ENCODE measurements around the gene CDC14B. TPM values are rescaled to one million over a fixed set of nuclear protein-coding genes. Genes with fewer than 3 reads are reported as not detected.
A peak's percentile ranks its signal among the peaks of the same experiment; 100 is the strongest.

CDC14B gene
- total RNA-seq, 1 experiment from 2014 or later, result 5.2 TPM

GRCh38 chr9:96661711-96662110 is 42.1 kb upstream of the CDC14B start:
- H3K36me3 ChIP-seq (ENCODE audit: insufficient read depth, low read length, poor library complexity, severe bottlenecking), result no peaks in the 10 kb centered on the region
- no peak overlapping the region for H3K27ac ChIP-seq (ENCODE audit: low read depth, low read length, poor library complexity, severe bottlenecking)
- H3K9me3 ChIP-seq (ENCODE audit: low read depth, low read length, poor library complexity, severe bottlenecking), result no peaks in the 10 kb centered on the region
- H3K4me1 ChIP-seq (ENCODE audit: insufficient read depth, low read length, poor library complexity, severe bottlenecking), result no peaks in the 10 kb centered on the region
- no peaks in the 10 kb centered on the region for H3K27me3 ChIP-seq (replicated peaks; ENCODE audit: insufficient read depth, low read depth, low read length, poor library complexity)
- BruUV-seq (replicated peaks), result no TSS peak
- CTCF ChIA-PET, result no interaction called here
- POLR2A ChIA-PET (ENCODE audit: low non-redundant PET), result no interaction called here
- TF ChIP-seq EZH2 (IDR thresholded peaks at IDR 0.05; ENCODE audit: borderline replicate concordance, low read depth, low read length, poor library complexity, severe bottlenecking) (no peak), CTCF (conservative IDR thresholded peaks at IDR 0.05; ENCODE audit: low read depth, low read length) (no peak)
- no peak overlapping the region for H3K4me3 ChIP-seq (ENCODE audit: low read depth, low read length, poor library complexity, severe bottlenecking)
- no peak for DNase-seq (ENCODE audit: low spot score)
- intact Hi-C loops (cut with micrococcal nuclease; ENCODE audit: unreplicated experiment), result loop anchor here (10.0 kb wide), 1 partner anchor 427 kb away; no protein-coding TSS in a partner anchor

DNA sequence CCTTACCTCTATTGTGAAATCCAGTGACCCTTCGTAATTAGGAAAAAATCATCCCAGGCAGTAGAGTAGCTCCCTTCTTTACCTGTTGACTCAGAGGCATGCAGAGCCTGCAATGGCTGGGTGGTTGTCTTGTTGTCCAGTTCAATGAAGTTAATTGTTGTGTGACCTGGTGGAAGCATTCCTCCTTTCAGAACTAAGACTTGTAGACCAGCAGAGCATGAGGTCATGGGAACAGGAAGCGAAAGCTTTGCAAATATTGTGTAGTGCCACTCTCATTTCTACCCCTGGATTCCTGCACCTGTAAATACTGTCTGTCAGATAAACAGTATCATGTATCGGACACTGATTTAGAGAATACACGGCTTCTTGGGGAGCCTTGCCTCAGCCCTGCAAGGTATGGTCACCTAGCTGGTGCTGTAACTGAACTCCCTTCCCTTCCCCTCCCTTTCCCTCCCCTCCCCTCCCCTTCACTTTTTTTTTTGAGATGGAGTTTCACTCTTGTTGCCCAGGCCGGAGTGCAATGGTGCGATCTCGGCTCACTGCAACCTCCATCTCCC is 41.1 kb upstream of the CDC14B start:
- no peak for TF ChIP-seq EZH2 (IDR thresholded peaks at IDR 0.05; ENCODE audit: borderline replicate concordance, low read depth, low read length, poor library complexity, severe bottlenecking)
- TF ChIP-seq CTCF (conservative IDR thresholded peaks at IDR 0.05; ENCODE audit: low read depth, low read length), result no peak
- Histone ChIP-seq H3K9me3 (ENCODE audit: low read depth, low read length, poor library complexity, severe bottlenecking) (no peaks in the 10 kb centered on the region), H3K36me3 (ENCODE audit: insufficient read depth, low read length, poor library complexity, severe bottlenecking) (no peaks in the 10 kb centered on the region), H3K27ac (ENCODE audit: low read depth, low read length, poor library complexity, severe bottlenecking) (no peak overlapping the region), H3K4me3 (ENCODE audit: low read depth, low read length, poor library complexity, severe bottlenecking) (no peak overlapping the region), H3K4me1 (ENCODE audit: insufficient read depth, low read length, poor library complexity, severe bottlenecking) (no peaks in the 10 kb centered on the region), H3K27me3 (replicated peaks; ENCODE audit: insufficient read depth, low read depth, low read length, poor library complexity) (no peaks in the 10 kb centered on the region)
- POLR2A ChIA-PET (ENCODE audit: low non-redundant PET), result no interaction called here
- intact Hi-C loops (cut with micrococcal nuclease; ENCODE audit: unreplicated experiment), result loop anchor here (10.0 kb wide), 1 partner anchor 426 kb away; no protein-coding TSS in a partner anchor
- no peak for DNase-seq (ENCODE audit: low spot score)
- no TSS peak for BruUV-seq (replicated peaks)
- CTCF ChIA-PET, result no interaction called here

GRCh38 chr9:96655198-96655851 is 35.7 kb upstream of the CDC14B start, which contains the start of gene PRXL2C:
Gene PRXL2C (minus strand): TSS chr9:96655317. CDS start chr9:96655281, 36 bp downstream.
- no peaks in the 10 kb centered on the region for H3K27me3 ChIP-seq (replicated peaks; ENCODE audit: insufficient read depth, low read depth, low read length, poor library complexity)
- no peaks in the 10 kb centered on the region for H3K36me3 ChIP-seq (ENCODE audit: insufficient read depth, low read length, poor library complexity, severe bottlenecking)
- DNase-seq (ENCODE audit: low spot score), result peak; percentile 58
- ChIA-PET CTCF (interaction anchor here (0.6 kb wide), 1 partner anchor 11 kb away, joined by 3 read pairs; no protein-coding TSS in a partner anchor), POLR2A (ENCODE audit: low non-redundant PET) (no interaction called here)
- no peaks in the 10 kb centered on the region for H3K9me3 ChIP-seq (ENCODE audit: low read depth, low read length, poor library complexity, severe bottlenecking)
- H3K4me1 ChIP-seq (ENCODE audit: insufficient read depth, low read length, poor library complexity, severe bottlenecking), result no peaks in the 10 kb centered on the region
- H3K4me3 ChIP-seq (ENCODE audit: low read depth, low read length, poor library complexity, severe bottlenecking), result peak within 1 kb of the TSS; percentile 56
- TF ChIP-seq CTCF (conservative IDR thresholded peaks at IDR 0.05; ENCODE audit: low read depth, low read length) (no peak), EZH2 (IDR thresholded peaks at IDR 0.05; ENCODE audit: borderline replicate concordance, low read depth, low read length, poor library complexity, severe bottlenecking) (no peak)
- BruUV-seq (replicated peaks), result no TSS peak
- H3K27ac ChIP-seq (ENCODE audit: low read depth, low read length, poor library complexity, severe bottlenecking), result no peak within 1 kb of the TSS
- intact Hi-C loops (cut with micrococcal nuclease; ENCODE audit: unreplicated experiment), result no loop called here

Data from A673 (cell line).